Immature natural killer cell (primary cell): ENCODE data around the gene NT5C1B. TPM values are rescaled to one million over a fixed set of nuclear protein-coding genes. Genes with fewer than 3 reads are reported as not detected.
A peak's percentile ranks its signal among the peaks of the same experiment; 100 is the strongest.

Experiments
- DNase-seq, 3 donors: peaks; one replicate each; pipeline ENCODE4 v3.0.0; 2022; ENCODE audit warnings: mixed read lengths in 1 of 3
- H3K27ac Mint-ChIP-seq, 6 donors: one replicate each; pipeline ENCODE4 v1.8.0; 2020; ENCODE audit warnings: mixed read lengths in 6 of 6, mild to moderate bottlenecking in 5 of 6, inconsistent platforms in 4 of 6, moderate library complexity in 3 of 6
- H3K27me3 Mint-ChIP-seq, 3 donors: one replicate each; pipeline ENCODE4 v1.8.0; 2020 to 2021; ENCODE audit warnings: low read depth in 3 of 3, mild to moderate bottlenecking in 3 of 3, mixed read lengths in 3 of 3, moderate library complexity in 3 of 3, inconsistent platforms in 1 of 3
- H3K36me3 Mint-ChIP-seq, 3 donors: one replicate each; pipeline ENCODE4 v1.8.0; 2020; ENCODE audit warnings: mixed read lengths in 3 of 3, inconsistent platforms in 2 of 3, mild to moderate bottlenecking in 2 of 3
- H3K4me1 Mint-ChIP-seq, 2 donors: one replicate each; pipeline ENCODE4 v1.8.0; 2020; ENCODE audit warnings: inconsistent platforms in 2 of 2, mild to moderate bottlenecking in 2 of 2, mixed read lengths in 2 of 2, moderate library complexity in 1 of 2
- H3K4me3 Mint-ChIP-seq, 5 donors: one replicate each; pipeline ENCODE4 v1.8.0; 2020; ENCODE audit warnings: mild to moderate bottlenecking in 5 of 5, mixed read lengths in 5 of 5, inconsistent platforms in 3 of 5, moderate library complexity in 3 of 5
- H3K9me3 Mint-ChIP-seq, 6 donors: one replicate each; pipeline ENCODE4 v1.8.0; 2020; ENCODE audit warnings: mild to moderate bottlenecking in 6 of 6, mixed read lengths in 6 of 6, inconsistent platforms in 4 of 6, moderate library complexity in 3 of 6
- polyA plus RNA-seq, 3 donors: library from polyadenylated mRNA; unstranded; fragments of 300-500 nt; fragmentation: Illumina TruSeq; gene quantifications; one replicate each; pipeline ENCODE4 v1.2.3, GENCODE V29; 2021

The NT5C1B gene
- polyA plus RNA-seq, 3 donors from 2014 or later: 0.21 to 0.61 TPM; not detected in 1

DNA sequence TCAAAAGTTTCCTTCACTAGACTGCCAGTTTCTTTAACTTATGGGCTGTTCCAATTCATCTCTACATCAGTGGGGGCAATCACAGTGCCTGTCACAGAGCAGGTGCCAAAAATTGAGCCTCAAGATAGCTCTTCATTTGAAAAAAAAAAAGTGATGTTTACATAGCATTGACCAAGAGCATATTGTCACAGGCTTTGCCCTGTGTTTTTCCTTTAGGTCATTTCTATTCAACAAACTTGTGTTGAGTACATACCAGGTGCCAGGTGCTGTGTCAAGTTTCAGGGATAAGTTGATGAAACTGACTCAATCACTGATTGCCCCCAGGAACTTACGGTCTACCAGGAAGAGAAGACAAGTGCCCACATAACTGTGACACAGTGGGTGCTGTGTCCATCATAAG, 22.2 kb upstream of the NT5C1B start:
- Mint-ChIP-seq H3K9me3 (peaks cover 0 to 7% (median 0%) of the 10 kb centered on the region in 6 donors), H3K27ac (no peak overlapping the region), H3K4me3 (no peak overlapping the region), H3K36me3 (peaks cover 0 to 4% (median 4%) of the 10 kb centered on the region in 3 donors), H3K27me3 (peaks cover 0 to 2% (median 0%) of the 10 kb centered on the region in 3 donors), H3K4me1 (no peaks in the 10 kb centered on the region)
- DNase-seq: no peak

DNA sequence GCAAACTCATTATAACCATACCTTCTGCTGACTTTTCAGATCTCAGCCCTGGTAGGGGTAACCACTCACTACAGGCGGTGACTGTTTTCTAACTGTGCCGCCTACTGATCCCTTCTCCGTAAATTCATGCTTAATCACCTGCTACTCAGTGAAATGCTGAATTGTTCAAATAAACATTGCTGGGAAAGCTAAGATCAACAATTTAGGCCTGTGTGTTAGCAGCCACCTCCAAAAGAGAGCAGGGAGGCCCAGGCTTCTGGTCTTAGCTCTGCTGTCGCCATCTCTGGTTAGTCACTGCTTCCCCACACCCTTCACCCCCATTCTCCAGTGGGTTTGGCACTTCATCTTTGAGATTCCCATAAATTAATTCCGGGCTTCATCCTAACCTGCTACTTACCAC, 21.8 kb upstream of the NT5C1B start:
- Mint-ChIP-seq H3K9me3 (peaks cover 0 to 7% (median 0%) of the 10 kb centered on the region in 6 donors), H3K4me3 (no peak overlapping the region), H3K27ac (no peak overlapping the region), H3K36me3 (peaks cover 0 to 4% (median 4%) of the 10 kb centered on the region in 3 donors), H3K27me3 (peaks cover 0 to 2% (median 0%) of the 10 kb centered on the region in 3 donors), H3K4me1 (no peaks in the 10 kb centered on the region)
- no peak for DNase-seq

DNA sequence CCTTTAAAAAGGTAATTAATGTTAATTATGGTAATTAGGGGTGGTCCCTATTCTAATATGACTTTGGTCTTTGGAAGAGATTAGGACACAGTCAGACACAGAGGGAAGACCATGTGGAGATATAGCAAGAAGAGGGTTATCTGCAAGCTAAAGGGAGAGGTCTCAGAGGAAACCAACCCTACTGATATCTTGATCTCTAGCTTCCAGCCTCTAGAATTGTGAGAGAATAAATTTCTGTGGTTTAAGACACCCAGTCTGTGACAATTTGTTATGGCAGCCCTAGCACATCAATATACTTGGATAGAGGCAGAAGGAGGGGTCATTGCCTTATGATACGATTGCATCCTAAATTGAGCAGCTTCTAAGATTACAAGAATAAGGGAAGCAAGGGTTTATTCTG, 21.3 kb upstream of the NT5C1B start:
- H3K4me3 Mint-ChIP-seq: no peak overlapping the region
- DNase-seq: no peak
- H3K4me1 Mint-ChIP-seq: peaks cover 0 to 2% of the 10 kb centered on the region in 2 donors

DNA sequence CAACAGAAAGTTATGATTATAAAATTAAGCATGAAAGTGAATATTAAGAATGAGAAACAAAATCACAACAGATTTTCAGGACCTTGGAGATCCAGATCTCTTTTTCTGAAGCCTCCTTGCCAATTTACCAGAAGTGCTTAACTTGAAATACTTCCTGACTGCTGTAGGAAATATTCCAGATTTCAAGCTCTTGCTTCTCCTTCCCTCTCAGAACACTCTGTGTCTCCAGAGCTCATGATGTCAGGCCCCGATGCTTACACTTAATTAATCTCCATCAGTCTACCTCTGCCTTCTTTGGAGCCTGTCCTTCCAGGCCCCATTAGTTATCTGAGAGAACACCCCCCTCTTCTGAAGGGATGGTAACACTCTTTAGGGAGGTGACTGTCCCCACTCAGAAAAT, 20.7 kb upstream of the NT5C1B start:
- H3K4me3 Mint-ChIP-seq: no peak overlapping the region
- peaks cover 0 to 5% of the 10 kb centered on the region in 2 donors for H3K4me1 Mint-ChIP-seq
- no peak for DNase-seq
- no peak overlapping the region for H3K27ac Mint-ChIP-seq
- H3K9me3 Mint-ChIP-seq: peaks cover 0 to 3% (median 0%) of the 10 kb centered on the region in 6 donors
- no peaks in the 10 kb centered on the region for H3K36me3 Mint-ChIP-seq
- H3K27me3 Mint-ChIP-seq: peaks cover 0 to 2% (median 0%) of the 10 kb centered on the region in 3 donors

More for the DNA sequence above, 21.3 kb upstream of the NT5C1B start:
- H3K9me3 Mint-ChIP-seq: peaks cover 0 to 5% (median 0%) of the 10 kb centered on the region in 6 donors
- H3K27ac Mint-ChIP-seq: no peak overlapping the region
- peaks cover 0 to 2% (median 0%) of the 10 kb centered on the region in 3 donors for H3K27me3 Mint-ChIP-seq
- H3K36me3 Mint-ChIP-seq: peaks cover 0 to 4% (median 3%) of the 10 kb centered on the region in 3 donors

DNA sequence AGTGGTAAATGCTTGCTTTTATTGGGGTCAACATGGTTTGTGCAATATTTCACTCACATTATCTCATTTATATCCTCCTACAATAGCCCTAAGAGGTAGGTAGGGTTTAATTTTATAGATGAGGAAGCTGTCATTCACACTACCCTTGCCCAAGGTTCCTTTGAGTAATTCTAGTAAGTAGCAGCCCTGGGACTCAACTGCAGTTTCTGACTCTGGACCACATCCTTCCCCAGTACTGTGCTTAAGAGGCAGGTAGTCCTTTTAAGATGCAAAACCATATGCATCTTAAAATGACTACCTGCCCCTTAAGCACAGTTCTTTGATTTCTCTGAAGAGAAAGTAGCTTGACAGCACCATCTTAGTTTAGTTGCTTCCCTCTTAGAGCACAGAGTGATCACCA, 15.7 kb upstream of the NT5C1B start:
- Mint-ChIP-seq H3K36me3 (no peaks in the 10 kb centered on the region), H3K4me1 (peaks cover 0 to 11% of the 10 kb centered on the region in 2 donors), H3K27me3 (peaks cover 0 to 2% (median 0%) of the 10 kb centered on the region in 3 donors), H3K4me3 (no peak overlapping the region), H3K9me3 (no peaks in the 10 kb centered on the region), H3K27ac (no peak overlapping the region)
- no peak for DNase-seq

DNA sequence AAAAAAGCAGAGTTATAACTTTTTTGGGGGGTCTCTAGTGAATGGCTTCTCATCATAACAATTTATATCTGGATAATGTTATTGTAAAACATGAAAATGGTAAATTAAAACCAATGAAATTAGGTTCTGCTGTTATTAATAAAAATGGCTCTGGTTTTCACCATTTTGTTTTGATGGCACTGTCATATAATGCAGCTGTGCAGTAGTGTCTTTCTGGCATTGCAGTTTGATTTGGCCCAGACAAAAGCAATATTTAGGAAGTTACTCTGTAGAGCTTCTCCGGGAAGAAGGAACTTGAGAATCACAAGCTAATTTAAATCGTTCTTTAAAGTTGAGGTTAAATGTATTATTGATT, 15.1 kb upstream of the NT5C1B start:
- peaks cover 0 to 11% of the 10 kb centered on the region in 2 donors for H3K4me1 Mint-ChIP-seq
- no peak for DNase-seq
- H3K9me3 Mint-ChIP-seq: no peaks in the 10 kb centered on the region
- H3K36me3 Mint-ChIP-seq: no peaks in the 10 kb centered on the region
- no peak overlapping the region for H3K4me3 Mint-ChIP-seq
- no peak overlapping the region for H3K27ac Mint-ChIP-seq
- peaks cover 0 to 2% (median 0%) of the 10 kb centered on the region in 3 donors for H3K27me3 Mint-ChIP-seq

DNA sequence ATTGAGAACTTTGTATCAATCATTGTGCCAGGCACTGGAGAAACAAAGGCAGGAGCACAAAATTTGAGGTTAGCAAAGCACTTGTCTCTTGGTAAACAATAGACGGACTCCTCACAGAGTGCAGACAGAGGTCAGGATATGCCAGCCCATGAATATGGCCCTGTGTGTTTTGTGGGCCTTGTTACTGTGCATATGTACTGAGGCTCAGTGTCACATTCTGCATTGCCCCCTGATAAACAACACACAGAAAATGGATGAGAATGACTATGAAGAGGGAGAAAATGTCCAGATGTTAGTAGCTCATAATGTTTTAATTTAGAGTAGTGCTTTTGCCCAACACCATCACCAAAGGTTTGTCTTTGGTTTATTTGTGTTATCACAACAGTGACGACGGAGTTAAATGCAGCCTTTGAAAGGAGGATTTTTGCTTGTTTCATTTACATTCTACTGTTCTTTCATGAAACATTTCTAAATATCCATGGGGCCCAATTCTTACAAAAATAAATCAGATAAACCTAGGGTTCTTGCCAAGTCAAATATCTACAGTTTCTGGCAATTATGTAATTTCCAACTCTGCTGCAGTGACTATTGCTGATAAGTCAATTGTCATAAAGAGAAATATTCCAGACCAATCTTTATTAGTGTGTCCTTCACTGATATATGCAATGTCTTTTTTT, 14.6 kb upstream of the NT5C1B start:
- no peak overlapping the region for H3K27ac Mint-ChIP-seq
- no peaks in the 10 kb centered on the region for H3K36me3 Mint-ChIP-seq
- no peaks in the 10 kb centered on the region for H3K9me3 Mint-ChIP-seq
- H3K27me3 Mint-ChIP-seq: peaks cover 0 to 2% (median 0%) of the 10 kb centered on the region in 3 donors
- no peak overlapping the region for H3K4me3 Mint-ChIP-seq
- DNase-seq: no peak
- peaks cover 0 to 11% of the 10 kb centered on the region in 2 donors for H3K4me1 Mint-ChIP-seq

DNA sequence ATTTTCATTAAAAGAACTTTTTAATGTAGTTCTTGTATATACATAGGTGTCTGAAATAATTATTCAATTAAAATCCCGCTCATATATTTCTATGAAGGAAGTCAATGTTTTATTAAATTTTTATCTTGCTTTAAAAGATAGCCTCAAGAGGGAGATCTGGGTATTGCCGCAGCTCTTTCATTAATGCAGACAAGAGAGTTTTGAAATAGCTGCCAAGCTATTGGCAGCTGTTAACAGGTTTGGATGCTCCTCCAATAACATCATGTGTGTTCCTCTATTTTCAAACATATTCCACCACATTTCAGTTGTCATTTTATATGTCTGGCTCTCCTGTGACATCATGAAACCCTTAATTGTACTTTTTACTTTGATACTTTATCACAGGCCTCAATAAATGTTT, 12.9 kb upstream of the NT5C1B start:
- H3K4me1 Mint-ChIP-seq: peaks cover 0 to 11% of the 10 kb centered on the region in 2 donors
- no peak for DNase-seq
- H3K9me3 Mint-ChIP-seq: no peaks in the 10 kb centered on the region
- H3K27me3 Mint-ChIP-seq: peaks cover 0 to under 1% (median 0%) of the 10 kb centered on the region in 3 donors
- no peak overlapping the region for H3K27ac Mint-ChIP-seq
- no peaks in the 10 kb centered on the region for H3K36me3 Mint-ChIP-seq
- no peak overlapping the region for H3K4me3 Mint-ChIP-seq

DNA sequence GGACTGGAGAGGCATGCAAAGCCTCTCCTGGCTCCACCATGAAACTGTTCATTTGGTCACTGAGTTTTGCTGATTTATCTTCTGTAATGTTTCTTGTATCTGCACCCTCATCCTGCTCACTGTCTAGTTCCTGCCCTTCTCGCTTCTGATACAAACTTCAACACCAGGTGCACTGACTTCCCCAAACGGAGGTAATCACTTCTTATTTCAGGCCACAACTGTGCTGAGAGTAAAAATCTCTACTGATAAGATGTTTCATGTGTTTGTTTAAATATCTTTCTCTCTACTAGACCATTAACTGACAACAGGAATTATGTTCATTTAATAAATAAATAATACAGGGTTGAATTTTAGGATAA, 10.9 kb upstream of the NT5C1B start:
- peaks cover 0 to 10% of the 10 kb centered on the region in 2 donors for H3K4me1 Mint-ChIP-seq
- H3K27ac Mint-ChIP-seq: no peak overlapping the region
- H3K36me3 Mint-ChIP-seq: no peaks in the 10 kb centered on the region
- no peak overlapping the region for H3K4me3 Mint-ChIP-seq
- peaks cover 0 to 2% (median 0%) of the 10 kb centered on the region in 6 donors for H3K9me3 Mint-ChIP-seq
- DNase-seq: no peak
- no peaks in the 10 kb centered on the region for H3K27me3 Mint-ChIP-seq

DNA sequence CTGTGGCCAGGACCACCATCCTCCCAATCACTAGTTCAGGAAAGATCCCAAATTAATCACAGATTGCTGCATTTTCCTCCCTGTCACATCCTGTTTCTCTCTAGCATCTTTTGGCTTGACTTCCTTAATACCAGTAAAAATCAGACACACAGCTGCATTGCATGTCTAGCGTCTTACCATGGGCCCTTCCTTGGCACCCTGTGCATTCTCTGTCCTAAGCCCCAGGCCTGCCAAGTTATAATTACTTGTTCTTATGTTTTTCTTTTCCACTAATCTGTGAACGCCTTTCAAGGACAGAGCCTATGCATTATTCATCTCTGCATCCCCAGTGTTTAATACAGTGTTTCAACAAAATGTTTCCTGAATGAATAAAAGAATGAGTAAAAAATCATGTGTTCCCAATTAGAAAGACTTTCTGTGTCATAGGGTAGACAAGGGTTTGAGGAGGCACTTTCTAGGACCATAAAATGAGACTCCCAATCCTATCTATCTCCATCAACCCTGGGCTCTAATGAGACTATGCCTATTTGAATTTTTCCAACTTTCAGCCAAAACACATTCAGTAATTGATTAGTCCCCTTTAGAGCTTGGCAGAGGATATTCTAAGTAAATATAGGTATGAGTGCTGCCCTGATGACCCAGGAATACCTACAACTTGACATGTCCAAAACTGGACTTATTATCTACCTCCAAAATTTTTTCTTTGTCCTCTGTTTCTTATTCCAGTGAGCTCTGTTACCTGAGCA, 10.3 kb upstream of the NT5C1B start:
- H3K9me3 Mint-ChIP-seq: peaks cover 0 to 2% (median 0%) of the 10 kb centered on the region in 6 donors

DNA sequence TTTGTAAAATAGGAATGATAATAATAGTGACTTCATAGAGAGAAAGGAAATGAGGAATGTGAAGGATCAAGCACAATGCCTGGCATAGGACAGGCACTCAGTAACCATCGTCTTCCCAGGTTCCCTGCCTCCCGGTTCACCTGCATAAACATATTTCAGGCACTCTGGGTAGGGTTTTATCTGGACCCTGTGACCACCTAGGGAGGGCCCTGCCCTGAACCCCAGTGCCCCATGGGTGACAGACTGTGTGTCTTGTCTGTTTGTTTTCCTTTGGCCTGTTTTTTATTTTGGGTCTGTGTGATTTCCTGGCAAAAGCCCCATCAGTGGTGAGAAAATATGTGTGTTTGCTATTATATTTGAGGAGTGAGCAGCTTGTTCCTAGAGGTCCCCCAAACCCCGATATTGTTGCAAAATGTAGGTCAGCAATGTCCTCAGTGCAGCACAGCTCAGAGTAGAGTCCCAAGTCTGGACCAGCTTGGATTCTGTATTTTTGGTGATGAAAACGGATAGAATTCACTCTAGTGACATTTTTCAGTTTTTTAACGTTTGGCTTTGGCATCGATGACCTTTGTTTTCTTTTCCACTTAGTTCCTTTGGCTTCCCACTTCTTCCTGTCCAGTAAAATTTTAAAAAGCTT, 9.6 kb upstream of the NT5C1B start:
- Mint-ChIP-seq H3K27me3 (peaks cover 0 to 2% (median 0%) of the 10 kb centered on the region in 3 donors), H3K36me3 (no peaks in the 10 kb centered on the region), H3K4me1 (peaks cover 0 to 4% of the 10 kb centered on the region in 2 donors), H3K9me3 (peaks cover 0 to 2% (median 0%) of the 10 kb centered on the region in 6 donors), H3K27ac (no peak overlapping the region), H3K4me3 (no peak overlapping the region)
- DNase-seq: no peak

More for the DNA sequence above, 10.3 kb upstream of the NT5C1B start:
- Mint-ChIP-seq H3K36me3 (no peaks in the 10 kb centered on the region), H3K27me3 (peaks cover 0 to 2% (median 0%) of the 10 kb centered on the region in 3 donors), H3K27ac (no peak overlapping the region), H3K4me1 (peaks cover 0 to 7% of the 10 kb centered on the region in 2 donors), H3K4me3 (no peak overlapping the region)
- DNase-seq: no peak

DNA sequence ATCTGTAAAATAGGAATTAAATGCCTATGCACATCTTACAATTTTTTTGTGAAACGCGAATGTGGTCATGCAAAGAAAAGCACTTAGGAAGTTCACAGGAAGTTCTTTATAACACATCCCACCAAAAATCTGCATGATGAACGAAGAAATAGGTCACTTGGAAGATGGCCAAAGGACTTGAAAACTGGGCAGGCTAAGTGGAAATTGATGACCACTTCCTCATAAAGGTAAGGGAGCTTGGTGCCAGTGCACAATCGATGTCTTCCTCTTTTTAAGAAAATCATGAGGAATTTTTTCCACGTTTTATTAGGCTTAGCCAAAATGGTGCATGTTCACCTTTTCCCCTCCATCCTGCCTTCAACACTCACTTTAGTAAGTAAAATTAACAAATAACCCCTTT, 8.2 kb upstream of the NT5C1B start:
- Mint-ChIP-seq H3K9me3 (peaks cover 0 to 2% (median 0%) of the 10 kb centered on the region in 6 donors), H3K4me3 (no peak overlapping the region), H3K36me3 (peaks cover 0 to 5% (median 5%) of the 10 kb centered on the region in 3 donors), H3K27ac (no peak overlapping the region), H3K4me1 (peaks cover 0 to 4% of the 10 kb centered on the region in 2 donors), H3K27me3 (peaks cover 0 to 2% (median 0%) of the 10 kb centered on the region in 3 donors)
- no peak for DNase-seq

DNA sequence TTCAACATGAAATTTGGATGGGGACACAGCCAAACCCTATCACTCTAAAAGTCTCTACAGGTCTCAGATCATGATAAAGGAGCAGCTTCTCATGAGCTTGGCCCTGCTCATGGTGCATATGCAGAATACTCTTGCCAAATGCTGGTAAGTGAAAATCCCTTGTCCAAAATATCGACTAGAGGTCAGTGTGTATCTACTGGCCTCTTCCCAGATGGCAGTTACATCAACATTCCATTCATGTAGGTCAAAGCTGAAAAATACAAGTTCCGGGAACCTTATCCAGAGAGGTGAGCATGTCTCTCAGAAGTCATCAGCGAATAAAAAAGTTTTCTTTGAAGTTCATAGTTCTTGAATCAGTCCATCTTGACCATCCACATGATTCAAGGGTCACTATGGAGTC, 7.6 kb upstream of the NT5C1B start:
- Mint-ChIP-seq H3K9me3 (peaks cover 0 to 2% (median 0%) of the 10 kb centered on the region in 6 donors), H3K4me1 (peaks cover 0 to 4% of the 10 kb centered on the region in 2 donors), H3K4me3 (peak overlapping the region in 1 of 5 donors; percentile 12), H3K27ac (peak overlapping the region in 1 of 6 donors; percentile 16), H3K27me3 (peaks cover 0 to 2% (median 0%) of the 10 kb centered on the region in 3 donors), H3K36me3 (peaks cover 0 to 5% (median 5%) of the 10 kb centered on the region in 3 donors)
- DNase-seq: no peak

DNA sequence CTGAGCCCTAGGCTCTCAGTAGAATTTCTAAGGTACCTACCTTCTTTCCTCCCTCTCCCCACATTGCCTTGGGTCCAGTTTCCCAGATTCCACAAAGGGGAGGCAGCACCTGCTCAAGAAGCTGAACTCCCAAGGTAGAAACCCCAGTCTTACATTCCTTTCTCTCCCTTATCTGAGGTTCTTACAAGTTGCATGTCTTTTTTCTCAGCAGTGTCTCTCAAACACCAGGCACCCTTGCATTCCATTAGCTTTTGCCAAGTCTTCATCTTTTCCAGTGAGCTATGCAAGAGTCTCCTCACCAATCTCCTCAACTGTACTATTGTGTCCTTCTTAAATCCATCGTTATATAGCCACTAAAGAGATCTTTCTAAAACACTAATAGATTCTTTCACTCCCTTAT, 4.1 kb upstream of the NT5C1B start:
- Mint-ChIP-seq H3K27me3 (peaks cover 0 to 2% (median 0%) of the 10 kb centered on the region in 3 donors), H3K4me1 (peaks cover 0 to 3% of the 10 kb centered on the region in 2 donors), H3K4me3 (no peak overlapping the region), H3K36me3 (peaks cover 0 to 10% (median 8%) of the 10 kb centered on the region in 3 donors), H3K9me3 (peaks cover 0 to 2% (median 0%) of the 10 kb centered on the region in 6 donors), H3K27ac (no peak overlapping the region)
- DNase-seq: no peak
